WTC11 (cell line): ENCODE results near the gene SH3BP2.

Experiments used
- CBFB ChIP-seq: sonication (generic); formaldehyde crosslinking; IDR thresholded peaks from 2 replicates; pipeline ENCODE4 v1.8.1; 2022; ENCODE audit warnings: mild to moderate bottlenecking, low read depth, missing genetic modification reagents
- CREB1 ChIP-seq: sonication (generic); formaldehyde crosslinking; IDR thresholded peaks from 2 replicates; pipeline ENCODE4 v1.8.0; 2023; ENCODE audit warnings: mild to moderate bottlenecking, missing genetic modification reagents
- MXD4 ChIP-seq: fragments of 250-450 bp; sonication (Bioruptor Pico); IDR thresholded peaks from 2 replicates; pipeline ENCODE4 v1.8.0; 2021; ENCODE audit warnings: mild to moderate bottlenecking, moderate library complexity, borderline replicate concordance
- NR2C2 ChIP-seq: sonication (generic); formaldehyde crosslinking; IDR thresholded peaks from 2 replicates; pipeline ENCODE4 v1.8.0; 2022; ENCODE audit warnings: mild to moderate bottlenecking, missing genetic modification reagents
- RELA ChIP-seq: sonication (generic); formaldehyde crosslinking; IDR thresholded peaks from 2 replicates; pipeline ENCODE4 v1.8.1; 2022; ENCODE audit warnings: missing genetic modification reagents, mild to moderate bottlenecking, borderline replicate concordance
- SP1 ChIP-seq: sonication (generic); formaldehyde crosslinking; conservative IDR thresholded peaks from 2 replicates; pipeline ENCODE4 v1.8.1; 2022; ENCODE audit warnings: missing genetic modification reagents
- ZNF232 ChIP-seq: sonication (generic); formaldehyde crosslinking; IDR thresholded peaks from 2 replicates; pipeline ENCODE4 v1.8.0; 2022; ENCODE audit warnings: mild to moderate bottlenecking, missing genetic modification reagents
- ZNF512 ChIP-seq: sonication (generic); formaldehyde crosslinking; IDR thresholded peaks from 2 replicates; pipeline ENCODE4 v1.8.1; 2022; ENCODE audit warnings: missing genetic modification reagents, borderline replicate concordance
- TF ChIP-seq, protein P1 (sequence below): fragments of 200-600 bp; IDR thresholded peaks from 2 replicates; pipeline ENCODE4 v1.8.0; 2022; ENCODE audit warnings: antibody characterized with exemption
- TF ChIP-seq, protein P2 (sequence below): sonication (generic); formaldehyde crosslinking; IDR thresholded peaks from 2 replicates; pipeline ENCODE4 v1.8.1; 2022; ENCODE audit warnings: low read depth, missing genetic modification reagents, borderline replicate concordance
- TF ChIP-seq, protein P3 (sequence below): sonication (generic); formaldehyde crosslinking; IDR thresholded peaks from 2 replicates; pipeline ENCODE4 v1.8.0; 2022; ENCODE audit warnings: mild to moderate bottlenecking, missing genetic modification reagents

DNA sequence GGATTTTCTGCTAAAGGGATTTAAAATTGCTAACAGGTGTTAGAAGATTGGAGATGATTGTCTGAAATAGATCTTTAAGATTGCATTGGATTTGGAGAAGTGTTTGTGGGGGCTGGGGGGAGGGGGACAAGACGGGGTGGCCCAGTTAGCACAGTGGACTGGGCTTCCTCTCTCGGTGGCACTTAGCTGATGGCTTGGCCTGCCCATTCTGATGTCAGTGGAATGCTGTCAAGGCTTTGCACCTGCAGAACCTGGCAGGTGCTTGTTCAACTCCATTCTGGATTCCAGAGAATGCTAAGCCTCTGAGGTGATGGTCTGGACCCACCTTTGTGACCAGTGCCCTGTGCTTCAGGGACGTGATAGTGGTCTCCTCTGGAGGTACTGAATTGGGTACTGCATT lies 94.5 kb downstream of the SH3BP2 start:
- TF ChIP-seq, protein P1, sequence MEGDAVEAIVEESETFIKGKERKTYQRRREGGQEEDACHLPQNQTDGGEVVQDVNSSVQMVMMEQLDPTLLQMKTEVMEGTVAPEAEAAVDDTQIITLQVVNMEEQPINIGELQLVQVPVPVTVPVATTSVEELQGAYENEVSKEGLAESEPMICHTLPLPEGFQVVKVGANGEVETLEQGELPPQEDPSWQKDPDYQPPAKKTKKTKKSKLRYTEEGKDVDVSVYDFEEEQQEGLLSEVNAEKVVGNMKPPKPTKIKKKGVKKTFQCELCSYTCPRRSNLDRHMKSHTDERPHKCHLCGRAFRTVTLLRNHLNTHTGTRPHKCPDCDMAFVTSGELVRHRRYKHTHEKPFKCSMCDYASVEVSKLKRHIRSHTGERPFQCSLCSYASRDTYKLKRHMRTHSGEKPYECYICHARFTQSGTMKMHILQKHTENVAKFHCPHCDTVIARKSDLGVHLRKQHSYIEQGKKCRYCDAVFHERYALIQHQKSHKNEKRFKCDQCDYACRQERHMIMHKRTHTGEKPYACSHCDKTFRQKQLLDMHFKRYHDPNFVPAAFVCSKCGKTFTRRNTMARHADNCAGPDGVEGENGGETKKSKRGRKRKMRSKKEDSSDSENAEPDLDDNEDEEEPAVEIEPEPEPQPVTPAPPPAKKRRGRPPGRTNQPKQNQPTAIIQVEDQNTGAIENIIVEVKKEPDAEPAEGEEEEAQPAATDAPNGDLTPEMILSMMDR, result no peak
- TF ChIP-seq ZNF232 (CRISPR knock-in tag) (no peak), ZNF512 (CRISPR knock-in tag) (no peak), CREB1 (CRISPR knock-in tag) (no peak), CBFB (CRISPR knock-in tag) (no peak), MXD4 (no peak), NR2C2 (CRISPR knock-in tag) (no peak), SP1 (CRISPR knock-in tag) (no peak), RELA (CRISPR knock-in tag) (no peak)
- TF ChIP-seq, protein P2, sequence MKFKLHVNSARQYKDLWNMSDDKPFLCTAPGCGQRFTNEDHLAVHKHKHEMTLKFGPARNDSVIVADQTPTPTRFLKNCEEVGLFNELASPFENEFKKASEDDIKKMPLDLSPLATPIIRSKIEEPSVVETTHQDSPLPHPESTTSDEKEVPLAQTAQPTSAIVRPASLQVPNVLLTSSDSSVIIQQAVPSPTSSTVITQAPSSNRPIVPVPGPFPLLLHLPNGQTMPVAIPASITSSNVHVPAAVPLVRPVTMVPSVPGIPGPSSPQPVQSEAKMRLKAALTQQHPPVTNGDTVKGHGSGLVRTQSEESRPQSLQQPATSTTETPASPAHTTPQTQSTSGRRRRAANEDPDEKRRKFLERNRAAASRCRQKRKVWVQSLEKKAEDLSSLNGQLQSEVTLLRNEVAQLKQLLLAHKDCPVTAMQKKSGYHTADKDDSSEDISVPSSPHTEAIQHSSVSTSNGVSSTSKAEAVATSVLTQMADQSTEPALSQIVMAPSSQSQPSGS (CRISPR knock-in tag), result no peak
- TF ChIP-seq, protein P3, sequence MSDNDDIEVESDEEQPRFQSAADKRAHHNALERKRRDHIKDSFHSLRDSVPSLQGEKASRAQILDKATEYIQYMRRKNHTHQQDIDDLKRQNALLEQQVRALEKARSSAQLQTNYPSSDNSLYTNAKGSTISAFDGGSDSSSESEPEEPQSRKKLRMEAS (CRISPR knock-in tag), result no peak
